SU-DHL-6 (cell line): ENCODE measurements around the gene MAGOH.

Experiments
- H2AFZ ChIP-seq: fragments of 200-600 bp; sonication (generic); 2 replicates; pipeline ENCODE4 v1.6.1; 2014; ENCODE audit warnings: low read depth, mild to moderate bottlenecking, moderate library complexity, mixed read lengths, antibody characterized with exemption, low read length; ENCODE audit not compliant: severe bottlenecking
- H3F3A ChIP-seq: fragments of 200-600 bp; shearing (Covaris generic); 2 replicates; pipeline ENCODE4 v1.6.0; 2016; ENCODE audit warnings: antibody characterized with exemption, mild to moderate bottlenecking; ENCODE audit not compliant: insufficient read depth
- H3K27ac ChIP-seq: fragments of 200-600 bp; sonication (generic); 2 replicates; pipeline ENCODE4 v1.5.1; 2016; ENCODE audit warnings: low read depth, mild to moderate bottlenecking, low read length, moderate library complexity, mixed read lengths
- H3K27me3 ChIP-seq: fragments of 200-600 bp; sonication (generic), shearing (Covaris generic); 2 replicates; pipeline ENCODE4 v1.6.0; 2014; ENCODE audit warnings: mild to moderate bottlenecking, low read length
- H3K36me3 ChIP-seq: fragments of 200-600 bp; sonication (generic); 2 replicates; pipeline ENCODE4 v1.6.1; 2014; ENCODE audit warnings: mild to moderate bottlenecking, low read length, mixed read lengths
- H3K4me2 ChIP-seq: fragments of 300-600, 200-600 bp; shearing (Covaris generic), sonication (generic); 2 replicates; pipeline ENCODE4 v1.6.0; 2014; ENCODE audit warnings: low read length, low read depth, mild to moderate bottlenecking; ENCODE audit not compliant: poor library complexity, severe bottlenecking
- H3K4me3 ChIP-seq: fragments of 200-600 bp; sonication (generic); 2 replicates; pipeline ENCODE4 v1.5.1; 2014; ENCODE audit warnings: antibody characterized with exemption, low read length, mild to moderate bottlenecking, mixed read lengths; ENCODE audit not compliant: insufficient read depth, poor library complexity, severe bottlenecking
- H3K79me2 ChIP-seq: fragments of 200-600 bp; sonication (generic); 2 replicates; pipeline ENCODE4 v1.6.1; 2014; ENCODE audit warnings: mild to moderate bottlenecking, low read length, moderate library complexity; ENCODE audit not compliant: insufficient read depth
- H3K9ac ChIP-seq: fragments of 200-600 bp; sonication (generic); 2 replicates; pipeline ENCODE4 v1.7.0; 2014; ENCODE audit warnings: mild to moderate bottlenecking, low read length
- H3K9me2 ChIP-seq: fragments of 200-600 bp; sonication (generic); replicated peaks from 2 replicates; pipeline ENCODE4 v1.6.1; 2014; ENCODE audit warnings: low read length; ENCODE audit not compliant: insufficient read depth
- H3K9me3 ChIP-seq: fragments of 200-600 bp; sonication (generic); 2 replicates; pipeline ENCODE4 v1.6.1; 2014; ENCODE audit warnings: low read length, mixed read lengths; ENCODE audit not compliant: insufficient read depth
- H4K20me1 ChIP-seq: fragments of 200-600 bp; sonication (generic); 2 replicates; pipeline ENCODE4 v1.6.1; 2014; ENCODE audit warnings: low read depth, mild to moderate bottlenecking, antibody characterized with exemption, low read length, moderate library complexity, mixed read lengths
- EZH2phosphoT487 ChIP-seq: fragments of 200-600 bp; sonication (generic), shearing (Covaris generic); conservative IDR thresholded peaks from 2 replicates; pipeline ENCODE4 v1.6.1; 2018; ENCODE audit warnings: mild to moderate bottlenecking, antibody characterized with exemption, low read length, moderate library complexity, mixed read lengths
- TF ChIP-seq, protein P1 (sequence below): fragments of 200-600 bp; sonication (generic); IDR thresholded peaks from one replicate; pipeline ENCODE4 v1.5.1; 2017; ENCODE audit warnings: antibody characterized with exemption, mild to moderate bottlenecking, low read length, moderate library complexity; ENCODE audit not compliant: insufficient read depth, poor library complexity, severe bottlenecking

Gene MAGOH

DNA sequence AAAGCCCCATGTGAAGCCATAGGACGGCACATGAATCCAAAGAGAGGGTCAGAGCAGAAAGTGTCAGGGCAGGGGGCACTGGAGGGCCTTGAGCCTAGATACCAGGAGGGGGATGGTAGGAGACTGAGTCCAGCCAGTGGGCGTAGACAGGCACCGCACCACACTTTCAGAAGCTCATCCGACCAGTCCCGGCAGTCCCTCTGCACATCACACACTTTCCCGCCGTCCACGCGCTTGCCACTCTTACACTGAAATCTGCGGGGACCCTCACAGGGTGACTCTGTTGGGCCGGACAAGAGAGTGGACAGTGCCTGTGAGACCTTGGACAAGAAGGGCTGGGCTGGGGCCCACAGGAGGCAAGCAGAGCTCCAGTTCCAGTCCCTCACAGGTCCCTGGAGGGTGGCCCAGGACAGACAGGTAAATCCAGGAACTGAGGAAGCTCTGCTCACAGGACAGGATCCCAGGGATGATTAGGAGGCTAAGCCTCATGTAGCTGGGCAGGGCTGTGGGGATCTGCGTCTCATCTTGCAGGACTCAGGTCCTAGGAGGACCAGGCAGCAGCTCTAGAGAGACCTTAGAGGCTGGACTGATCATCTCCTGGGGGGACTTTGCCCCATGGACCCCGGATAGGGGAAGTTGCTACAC, 36.3 kb upstream of the MAGOH start:
- Histone ChIP-seq H3K4me2 (no peak overlapping the region), H3K79me2 (no peaks in the 10 kb centered on the region), H3K4me3 (no peak overlapping the region), H2AFZ (no peak overlapping the region), H3K27me3 (no peaks in the 10 kb centered on the region), H3K36me3 (no peaks in the 10 kb centered on the region), H4K20me1 (no peaks in the 10 kb centered on the region), H3K27ac (no peak overlapping the region), H3K9me3 (no peaks in the 10 kb centered on the region), H3K9ac (no peak overlapping the region), H3F3A (peaks cover 7% of the 10 kb centered on the region; the same call in 1 of the 2 replicates), H3K9me2 (no peaks in the 10 kb centered on the region)
- no peak for TF ChIP-seq EZH2phosphoT487
- TF ChIP-seq, protein P1, sequence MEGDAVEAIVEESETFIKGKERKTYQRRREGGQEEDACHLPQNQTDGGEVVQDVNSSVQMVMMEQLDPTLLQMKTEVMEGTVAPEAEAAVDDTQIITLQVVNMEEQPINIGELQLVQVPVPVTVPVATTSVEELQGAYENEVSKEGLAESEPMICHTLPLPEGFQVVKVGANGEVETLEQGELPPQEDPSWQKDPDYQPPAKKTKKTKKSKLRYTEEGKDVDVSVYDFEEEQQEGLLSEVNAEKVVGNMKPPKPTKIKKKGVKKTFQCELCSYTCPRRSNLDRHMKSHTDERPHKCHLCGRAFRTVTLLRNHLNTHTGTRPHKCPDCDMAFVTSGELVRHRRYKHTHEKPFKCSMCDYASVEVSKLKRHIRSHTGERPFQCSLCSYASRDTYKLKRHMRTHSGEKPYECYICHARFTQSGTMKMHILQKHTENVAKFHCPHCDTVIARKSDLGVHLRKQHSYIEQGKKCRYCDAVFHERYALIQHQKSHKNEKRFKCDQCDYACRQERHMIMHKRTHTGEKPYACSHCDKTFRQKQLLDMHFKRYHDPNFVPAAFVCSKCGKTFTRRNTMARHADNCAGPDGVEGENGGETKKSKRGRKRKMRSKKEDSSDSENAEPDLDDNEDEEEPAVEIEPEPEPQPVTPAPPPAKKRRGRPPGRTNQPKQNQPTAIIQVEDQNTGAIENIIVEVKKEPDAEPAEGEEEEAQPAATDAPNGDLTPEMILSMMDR: no peak

DNA sequence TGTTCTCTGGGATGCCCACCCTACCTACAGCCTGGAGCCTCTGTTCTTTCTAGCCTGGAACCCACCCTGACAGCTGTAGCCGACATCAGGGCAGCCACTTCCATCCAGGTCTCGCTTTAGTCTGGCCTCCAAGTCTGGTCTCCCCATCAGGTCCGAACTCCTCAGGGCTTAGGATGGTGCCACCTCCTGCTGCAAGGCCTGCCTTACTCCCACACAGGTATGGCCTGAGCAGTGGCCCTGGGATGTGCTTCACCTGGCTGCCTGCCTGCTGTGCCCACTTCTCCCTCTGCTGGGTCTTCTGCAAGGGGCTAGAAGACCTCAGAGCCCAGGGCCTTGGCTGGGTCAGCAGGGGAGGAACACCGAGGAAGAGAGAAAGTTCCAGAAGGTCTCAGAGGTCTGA, 35.7 kb upstream of the MAGOH start:
- no peaks in the 10 kb centered on the region for H3K9me3 ChIP-seq
- H3K4me2 ChIP-seq: no peak overlapping the region
- H2AFZ ChIP-seq: no peak overlapping the region
- H3K4me3 ChIP-seq: no peak overlapping the region
- no peaks in the 10 kb centered on the region for H4K20me1 ChIP-seq
- H3K9ac ChIP-seq: no peak overlapping the region
- no peaks in the 10 kb centered on the region for H3K27me3 ChIP-seq
- no peaks in the 10 kb centered on the region for H3K36me3 ChIP-seq
- peaks cover 2% of the 10 kb centered on the region; the same call in 1 of the 2 replicates for H3F3A ChIP-seq
- no peak overlapping the region for H3K27ac ChIP-seq
- no peaks in the 10 kb centered on the region for H3K79me2 ChIP-seq
- H3K9me2 ChIP-seq: no peaks in the 10 kb centered on the region
- TF ChIP-seq, protein P1: no peak
- no peak for TF ChIP-seq EZH2phosphoT487

DNA sequence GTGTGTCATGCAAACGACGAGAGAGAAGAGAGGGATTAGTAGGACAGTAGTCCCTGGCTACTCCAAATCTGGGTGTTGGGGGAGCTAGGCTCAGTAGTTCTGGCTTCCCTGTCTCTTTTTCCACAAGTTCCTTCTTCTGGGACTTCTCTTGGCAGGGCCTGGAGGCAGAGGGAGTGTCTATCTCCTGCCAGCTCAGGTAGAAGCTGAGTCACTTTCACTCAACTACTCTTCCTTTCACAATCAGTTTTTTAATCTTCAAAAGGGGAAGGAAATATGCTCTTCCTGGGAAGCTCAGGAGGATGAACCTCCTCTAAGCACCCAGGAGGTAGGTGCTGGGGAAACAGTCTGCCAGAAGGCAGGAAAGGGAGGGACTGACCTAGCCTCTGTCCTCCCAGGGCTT, 35.2 kb upstream of the MAGOH start:
- Histone ChIP-seq H3K79me2 (no peaks in the 10 kb centered on the region), H4K20me1 (no peaks in the 10 kb centered on the region), H3K36me3 (no peaks in the 10 kb centered on the region), H3K9me2 (no peaks in the 10 kb centered on the region), H3K9ac (no peak overlapping the region), H3K27ac (no peak overlapping the region), H3K27me3 (no peaks in the 10 kb centered on the region), H3K4me2 (no peak overlapping the region), H2AFZ (no peak overlapping the region), H3K9me3 (no peaks in the 10 kb centered on the region), H3K4me3 (no peak overlapping the region), H3F3A (no peaks in the 10 kb centered on the region)
- TF ChIP-seq, protein P1: no peak
- TF ChIP-seq EZH2phosphoT487: no peak
